ENCODE results near the gene PYGL.
"Not testable (repeated sequence)": the region's sequence is repeated elsewhere in the genome, so short reads cannot be mapped to it uniquely, and the experiment has no call there.

- TF ChIP-seq CTCF (IDR thresholded peaks at IDR 0.05); SIN3A (IDR thresholded peaks at IDR 0.05; ENCODE audit: borderline replicate concordance, insufficient read depth, low read depth, low read length); POLR2AphosphoS5 (IDR thresholded peaks at IDR 0.05; ENCODE audit: low read depth, low read length); REST (IDR thresholded peaks at IDR 0.05; ENCODE audit: insufficient read depth in 1 of 2, low read depth in 2 of 2, low read length in 1 of 2); TCF7L2 (IDR thresholded peaks at IDR 0.05; ENCODE audit: low read depth, low read length): not testable (repeated sequence)
These were observed 24.8 kb downstream of the PYGL start for GRCh38 chr14:50919524-50919923.
